Measurements from ENCODE around the gene VSIG4. TPM values are rescaled to one million over a fixed set of nuclear protein-coding genes. Genes with fewer than 3 reads are reported as not detected.

VSIG4 gene
- total RNA-seq, 3 donors from 2014 or later, result 7.3 to 80.5 (median 79.9) TPM

- intact Hi-C loops (cut with DNase I, micrococcal nuclease), result no loop called here
- no peaks in the 10 kb centered on the region for H3K36me3 ChIP-seq (ENCODE audit: low read depth)
- no peak overlapping the region for H3K4me3 ChIP-seq
- no peak for DNase-seq
- no peak for TF ChIP-seq CTCF (IDR thresholded peaks at IDR 0.05)
- no peaks in the 10 kb centered on the region for H3K9me3 ChIP-seq
- peak; percentile 79 for ATAC-seq
- H3K4me1 ChIP-seq (ENCODE audit: low read depth), result no peaks in the 10 kb centered on the region
Observed at GRCh38 chrX:65999563-66000148, 40.2 kb downstream of the VSIG4 start.

DNA sequence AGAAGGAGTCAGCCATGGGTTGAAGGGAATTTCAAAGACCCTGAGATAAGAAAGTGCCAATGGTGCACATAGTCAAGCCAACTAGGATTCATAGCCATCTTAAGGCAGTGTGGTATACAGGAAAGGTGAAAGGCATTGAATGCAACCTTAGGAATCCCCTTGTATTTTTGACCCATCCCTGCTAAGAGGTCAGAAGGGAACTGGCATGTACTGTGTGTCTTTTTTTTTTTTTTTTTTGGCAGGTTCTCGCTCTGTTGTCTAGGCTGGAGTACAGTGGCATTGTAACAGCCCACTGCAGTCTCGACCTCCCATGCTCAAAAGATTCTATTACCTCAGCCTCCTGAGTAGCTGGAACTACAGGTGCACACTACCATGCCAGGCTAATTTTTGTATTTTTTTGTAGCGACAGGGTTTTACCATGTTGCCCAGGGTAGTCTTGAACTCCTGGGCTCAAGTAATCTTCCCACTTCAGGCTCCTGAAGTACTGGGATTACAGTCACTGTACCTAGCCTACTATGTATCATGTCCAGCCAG, 40.8 kb downstream of the VSIG4 start:
- no peak for TF ChIP-seq CTCF (IDR thresholded peaks at IDR 0.05)
- H3K9me3 ChIP-seq, result no peaks in the 10 kb centered on the region
- DNase-seq, result no peak
- no peaks in the 10 kb centered on the region for H3K36me3 ChIP-seq (ENCODE audit: low read depth)
- H3K4me3 ChIP-seq, result no peak overlapping the region
- intact Hi-C loops (cut with DNase I, micrococcal nuclease), result no loop called here
- no peak for ATAC-seq
- H3K4me1 ChIP-seq (ENCODE audit: low read depth), result no peaks in the 10 kb centered on the region

DNA sequence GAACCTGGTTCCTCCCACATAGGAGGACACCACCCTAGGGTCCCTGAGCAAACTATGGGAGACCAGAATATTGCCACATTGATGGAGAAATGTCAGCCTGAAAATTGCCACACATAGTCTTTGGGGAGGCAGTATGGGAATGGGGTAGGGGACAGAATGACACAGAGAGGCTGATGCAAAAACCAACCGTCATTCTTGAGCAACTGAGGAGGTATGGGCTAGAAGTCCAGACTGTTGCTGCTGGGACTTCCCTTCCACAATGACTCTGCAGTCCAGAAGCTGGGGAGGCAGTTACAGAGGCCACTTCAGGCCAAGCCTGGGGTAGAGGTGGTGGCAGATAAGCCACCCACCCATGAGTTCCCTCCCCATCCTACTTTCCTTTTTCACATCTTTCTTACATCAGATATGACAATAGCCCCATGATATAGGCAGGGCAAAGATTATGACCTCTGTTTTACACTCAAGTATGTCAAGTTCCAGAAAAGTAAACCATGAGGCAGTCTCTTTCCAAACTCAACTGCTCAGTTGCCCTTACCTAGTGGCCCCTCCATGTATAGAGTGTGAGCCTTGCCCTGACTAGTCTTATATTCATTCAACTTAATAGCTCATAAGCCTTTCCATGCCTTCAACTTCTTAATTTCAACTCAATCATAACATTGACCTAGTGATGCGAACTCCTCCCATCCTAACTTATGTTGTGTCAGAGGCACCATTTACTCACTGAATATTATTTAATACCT, 41.7 kb downstream of the VSIG4 start:
- no peak for TF ChIP-seq CTCF (IDR thresholded peaks at IDR 0.05)
- no peaks in the 10 kb centered on the region for H3K36me3 ChIP-seq (ENCODE audit: low read depth)
- DNase-seq (no peak), ATAC-seq (peak; percentile 44)
- intact Hi-C loops (cut with DNase I, micrococcal nuclease), result no loop called here
- no peaks in the 10 kb centered on the region for H3K9me3 ChIP-seq
- no peaks in the 10 kb centered on the region for H3K4me1 ChIP-seq (ENCODE audit: low read depth)
- no peak overlapping the region for H3K4me3 ChIP-seq

- ATAC-seq (no peak), DNase-seq (no peak)
- H3K36me3 ChIP-seq (ENCODE audit: low read depth), result no peaks in the 10 kb centered on the region
- H3K4me1 ChIP-seq (ENCODE audit: low read depth), result no peaks in the 10 kb centered on the region
- H3K9me3 ChIP-seq, result no peaks in the 10 kb centered on the region
- intact Hi-C loops (cut with DNase I, micrococcal nuclease), result no loop called here
- H3K4me3 ChIP-seq, result no peak overlapping the region
- TF ChIP-seq CTCF (IDR thresholded peaks at IDR 0.05), result no peak
Observed at GRCh38 chrX:65994519-65995506, 45.1 kb downstream of the VSIG4 start.

DNA sequence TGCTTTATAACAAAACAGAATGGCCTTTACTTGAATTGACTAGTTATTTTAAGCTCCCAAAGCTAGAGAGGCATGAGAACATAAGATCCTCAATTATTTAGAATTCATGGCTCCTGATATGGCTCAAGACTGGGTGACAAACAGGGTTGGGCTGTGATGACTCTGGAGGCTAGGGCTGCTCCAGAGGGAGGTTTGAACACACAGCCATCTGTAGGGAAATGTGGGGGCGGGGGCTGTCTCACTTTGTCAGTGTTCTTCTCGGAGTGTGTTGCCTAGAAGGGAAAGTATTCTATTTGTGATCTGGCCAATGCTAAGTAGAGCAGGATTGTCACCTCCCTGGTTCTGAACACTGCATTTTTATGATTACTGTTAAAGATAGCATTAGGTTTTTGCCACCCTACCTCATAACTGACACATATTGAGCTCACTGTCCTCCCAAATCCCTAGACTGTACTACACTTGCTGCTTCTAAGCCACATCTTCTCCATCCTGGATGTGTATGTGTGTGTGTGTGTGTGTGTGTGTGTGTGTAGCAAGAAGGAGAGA, 45.9 kb downstream of the VSIG4 start:
- intact Hi-C loops (cut with DNase I, micrococcal nuclease), result no loop called here
- no peak for ATAC-seq
- H3K36me3 ChIP-seq (ENCODE audit: low read depth), result no peaks in the 10 kb centered on the region
- DNase-seq, result no peak
- no peak overlapping the region for H3K4me3 ChIP-seq
- no peaks in the 10 kb centered on the region for H3K9me3 ChIP-seq
- no peaks in the 10 kb centered on the region for H3K4me1 ChIP-seq (ENCODE audit: low read depth)
- no peak for TF ChIP-seq CTCF (IDR thresholded peaks at IDR 0.05)

Measured in mucosa of descending colon (tissue), 3 donors.